Measurements from ENCODE around the gene ACSM4.
A peak's percentile ranks its signal among the peaks of the same experiment; 100 is the strongest.

Gene ACSM4

GRCh38 chr12:7339675-7340074, 35.8 kb downstream of the ACSM4 start:
- DNase-seq = no peak

GRCh38 chr12:7344833-7345606, 41.1 kb downstream of the ACSM4 start:
- DNase-seq = no peak

- peak in 1 of 2 donors; percentile 22 for DNase-seq
Measured at GRCh38 chr12:7346551-7347225, 42.8 kb downstream of the ACSM4 start.

- DNase-seq = no peak
Measured at GRCh38 chr12:7349418-7349817, 45.5 kb downstream of the ACSM4 start.

- no peak for DNase-seq
Measured at GRCh38 chr12:7351177-7351576, 47.3 kb downstream of the ACSM4 start.

GRCh38 chr12:7352661-7353060, 48.8 kb downstream of the ACSM4 start:
- no peak for DNase-seq

- no peak for DNase-seq
Measured at GRCh38 chr12:7354529-7354928, 50.7 kb downstream of the ACSM4 start.

GRCh38 chr12:7361265-7361664, 57.4 kb downstream of the ACSM4 start:
- no peak for DNase-seq

- DNase-seq = no peak
Measured at GRCh38 chr12:7362734-7363133, 58.9 kb downstream of the ACSM4 start.

GRCh38 chr12:7369274-7369729, 65.4 kb downstream of the ACSM4 start:
- no peak for DNase-seq

- no peak for DNase-seq
Measured at GRCh38 chr12:7373226-7373625, 69.4 kb downstream of the ACSM4 start.

- peak; percentile 8 to 14 for DNase-seq
Measured at GRCh38 chr12:7374423-7375144, 70.7 kb downstream of the ACSM4 start.

- DNase-seq = no peak
Measured at GRCh38 chr12:7375145-7375543, 71.3 kb downstream of the ACSM4 start.

- no peak for DNase-seq
Measured at GRCh38 chr12:7376196-7376595, 72.3 kb downstream of the ACSM4 start.
